ENCODE results near the gene ZNF618.
"Not testable (repeated sequence)": the region's sequence is repeated elsewhere in the genome, so short reads cannot be mapped to it uniquely, and the experiment has no call there.

The ZNF618 gene

GRCh38 chr9:114076237-114077161, 200.4 kb downstream of the ZNF618 start:
- no peak overlapping the region for H3K4me3 ChIP-seq (ENCODE audit: low read depth, low read length)

GRCh38 chr9:114077162-114077837, 201.2 kb downstream of the ZNF618 start:
- no peak overlapping the region for H3K4me3 ChIP-seq (ENCODE audit: low read depth, low read length)

- no peak within 1 kb of the TSS for H3K4me3 ChIP-seq (ENCODE audit: low read depth, low read length)
Observed at GRCh38 chr9:114078021-114078780, 202.1 kb downstream of the ZNF618 start, which contains the start of gene AMBP. Gene AMBP (minus strand): TSS chr9:114078300. CDS start chr9:114078209, 91 bp downstream.

GRCh38 chr9:114078781-114079156, 202.7 kb downstream of the ZNF618 start:
- H3K4me3 ChIP-seq (ENCODE audit: low read depth, low read length), result no peak overlapping the region

- no peak overlapping the region for H3K4me3 ChIP-seq (ENCODE audit: low read depth, low read length)
Observed at GRCh38 chr9:114080195-114080772, 204.2 kb downstream of the ZNF618 start.

GRCh38 chr9:114080773-114081440, 204.8 kb downstream of the ZNF618 start:
- H3K4me3 ChIP-seq (ENCODE audit: low read depth, low read length), result no peak overlapping the region

GRCh38 chr9:114081441-114082016, 205.4 kb downstream of the ZNF618 start:
- H3K4me3 ChIP-seq (ENCODE audit: low read depth, low read length), result no peak overlapping the region

- no peak overlapping the region for H3K4me3 ChIP-seq (ENCODE audit: low read depth, low read length)
Observed at GRCh38 chr9:114082017-114082762, 206.1 kb downstream of the ZNF618 start.

GRCh38 chr9:114082763-114083412, 206.8 kb downstream of the ZNF618 start:
- not testable (repeated sequence) for H3K4me3 ChIP-seq (ENCODE audit: low read depth, low read length)

- no peak overlapping the region for H3K4me3 ChIP-seq (ENCODE audit: low read depth, low read length)
Observed at GRCh38 chr9:114083666-114084065, 207.6 kb downstream of the ZNF618 start.

- H3K4me3 ChIP-seq (ENCODE audit: low read depth, low read length), result no peak overlapping the region
Observed at GRCh38 chr9:114084282-114085073, 208.4 kb downstream of the ZNF618 start.

GRCh38 chr9:114085387-114085789, 209.3 kb downstream of the ZNF618 start:
- H3K4me3 ChIP-seq (ENCODE audit: low read depth, low read length), result no peak overlapping the region

- no peak overlapping the region for H3K4me3 ChIP-seq (ENCODE audit: low read depth, low read length)
Observed at GRCh38 chr9:114086009-114086408, 209.9 kb downstream of the ZNF618 start.

- no peak overlapping the region for H3K4me3 ChIP-seq (ENCODE audit: low read depth, low read length)
Observed at GRCh38 chr9:114086607-114087006, 210.5 kb downstream of the ZNF618 start.

GRCh38 chr9:114087721-114088120, 211.6 kb downstream of the ZNF618 start:
- no peak overlapping the region for H3K4me3 ChIP-seq (ENCODE audit: low read depth, low read length)

GRCh38 chr9:114088571-114089170, 212.6 kb downstream of the ZNF618 start:
- H3K4me3 ChIP-seq (ENCODE audit: low read depth, low read length), result no peak overlapping the region

- no peak overlapping the region for H3K4me3 ChIP-seq (ENCODE audit: low read depth, low read length)
Observed at GRCh38 chr9:114089206-114089840, 213.2 kb downstream of the ZNF618 start.

Measured in iPS-11a (cell line).